Suprapubic skin (tissue), 4 donors: ENCODE data around the gene NCK2. TPM values are rescaled to one million over a fixed set of nuclear protein-coding genes. Genes with fewer than 3 reads are reported as not detected.

Source experiments
- DNase-seq, 2 donors: peaks; one replicate each; pipeline ENCODE4 v3.0.0-alpha.2; 2019; ENCODE audit warnings: low spot score in 2 of 2
- H3K27ac ChIP-seq: fragments of 200-600 bp; sonication (generic); one replicate; pipeline ENCODE4 v1.5.1; 2019
- H3K27me3 ChIP-seq: fragments of 200-600 bp; sonication (generic); one replicate; pipeline ENCODE4 v1.5.1; 2019
- H3K36me3 ChIP-seq: fragments of 200-600 bp; sonication (generic); one replicate; pipeline ENCODE4 v1.5.1; 2019
- H3K4me1 ChIP-seq: fragments of 200-600 bp; sonication (generic); one replicate; pipeline ENCODE4 v1.5.1; 2019
- H3K4me3 ChIP-seq: fragments of 200-600 bp; sonication (generic); one replicate; pipeline ENCODE4 v1.5.1; 2019; ENCODE audit warnings: mild to moderate bottlenecking
- H3K9me3 ChIP-seq: fragments of 200-600 bp; sonication (generic); one replicate; pipeline ENCODE4 v1.5.1; 2019
- CTCF ChIP-seq, 2 donors: fragments of 200-600 bp in 1 of 2; fragments of 450-650 bp in 1 of 2; sonication (generic) in 1 of 2; IDR thresholded peaks; one replicate each; pipeline ENCODE4 v1.5.1; 2016 to 2019; ENCODE audit warnings: antibody characterized with exemption in 2 of 2, mild to moderate bottlenecking in 1 of 2, moderate library complexity in 1 of 2
- EP300 ChIP-seq: sonication (generic); formaldehyde crosslinking; IDR thresholded peaks from one replicate; pipeline ENCODE4 v1.6.1; 2017; ENCODE audit warnings: antibody characterized with exemption
- POLR2A ChIP-seq, 2 donors: fragments of 450-650 bp; IDR thresholded peaks; one replicate each; pipeline ENCODE4 v1.6.1; 2017; ENCODE audit warnings: antibody characterized with exemption in 2 of 2, mild to moderate bottlenecking in 2 of 2, moderate library complexity in 2 of 2
- POLR2AphosphoS5 ChIP-seq, 3 donors: sonication (generic); formaldehyde crosslinking; IDR thresholded peaks; one replicate each; pipeline ENCODE4 v1.6.1; 2017; ENCODE audit warnings: antibody characterized with exemption in 3 of 3
- WGBS: methylation state at CpG from one replicate; pipeline ENCODE4 v1.1.5; 2018; 5-methylcytosine and 5-hydroxymethylcytosine counted together
- total RNA-seq, 4 donors: library from RNA; depleted of rRNA; stranded (reverse); fragments of >200 nt; gene quantifications; one replicate each; pipeline ENCODE4 v1.1.0, GENCODE V29; 2016

The NCK2 gene
- total RNA-seq, 4 donors from 2014 or later: 40.1 to 59.4 (median 49.2) TPM

- H3K27me3 ChIP-seq: no peaks in the 10 kb centered on the region
- 89% methylated on average over 9 of the region's 9 CpGs for WGBS
- no peak overlapping the region for H3K4me3 ChIP-seq
- H3K36me3 ChIP-seq: no peaks in the 10 kb centered on the region
- no peak overlapping the region for H3K27ac ChIP-seq
- no peak for DNase-seq
- TF ChIP-seq CTCF (IDR thresholded peaks at IDR 0.05) (no peak), POLR2A (IDR thresholded peaks at IDR 0.05) (no peak), POLR2AphosphoS5 (IDR thresholded peaks at IDR 0.05) (no peak), EP300 (no peak)
- H3K4me1 ChIP-seq: peaks cover 30% of the 10 kb centered on the region
- no peaks in the 10 kb centered on the region for H3K9me3 ChIP-seq
These were observed 79.7 kb downstream of the NCK2 start for GRCh38 chr2:105824446-105824845.

GRCh38 chr2:105827351-105828096, 82.8 kb downstream of the NCK2 start:
- DNase-seq: no peak
- no peak overlapping the region for H3K4me3 ChIP-seq
- TF ChIP-seq POLR2A (IDR thresholded peaks at IDR 0.05) (no peak), EP300 (no peak), CTCF (IDR thresholded peaks at IDR 0.05) (no peak), POLR2AphosphoS5 (IDR thresholded peaks at IDR 0.05) (no peak)
- peaks cover 2% of the 10 kb centered on the region for H3K9me3 ChIP-seq
- 59% methylated on average over 1 of the region's 1 CpG for WGBS
- no peaks in the 10 kb centered on the region for H3K27me3 ChIP-seq
- no peak overlapping the region for H3K27ac ChIP-seq
- H3K36me3 ChIP-seq: no peaks in the 10 kb centered on the region
- peaks cover 10% of the 10 kb centered on the region for H3K4me1 ChIP-seq

- Histone ChIP-seq H3K27me3 (no peaks in the 10 kb centered on the region), H3K36me3 (no peaks in the 10 kb centered on the region), H3K27ac (no peak overlapping the region), H3K4me3 (no peak overlapping the region), H3K9me3 (peaks cover 3% of the 10 kb centered on the region), H3K4me1 (peaks cover 4% of the 10 kb centered on the region)
- TF ChIP-seq POLR2AphosphoS5 (IDR thresholded peaks at IDR 0.05): no peak
- TF ChIP-seq POLR2A (IDR thresholded peaks at IDR 0.05): no peak
- TF ChIP-seq EP300: no peak
- no peak for TF ChIP-seq CTCF (IDR thresholded peaks at IDR 0.05)
- DNase-seq: no peak
These were observed 83.8 kb downstream of the NCK2 start for GRCh38 chr2:105828558-105828957.

- H3K27ac ChIP-seq: no peak overlapping the region
- no peak overlapping the region for H3K4me3 ChIP-seq
- WGBS: 85% methylated on average over 1 of the region's 1 CpG
- H3K36me3 ChIP-seq: no peaks in the 10 kb centered on the region
- H3K4me1 ChIP-seq: peaks cover 13% of the 10 kb centered on the region
- no peak for TF ChIP-seq POLR2AphosphoS5 (IDR thresholded peaks at IDR 0.05)
- no peak for TF ChIP-seq CTCF (IDR thresholded peaks at IDR 0.05)
- no peak for TF ChIP-seq POLR2A (IDR thresholded peaks at IDR 0.05)
- TF ChIP-seq EP300: no peak
- no peak for DNase-seq
- H3K27me3 ChIP-seq: no peaks in the 10 kb centered on the region
- peaks cover 14% of the 10 kb centered on the region for H3K9me3 ChIP-seq
These were observed 90.2 kb downstream of the NCK2 start for GRCh38 chr2:105834931-105835330.

- no peaks in the 10 kb centered on the region for H3K36me3 ChIP-seq
- H3K27me3 ChIP-seq: no peaks in the 10 kb centered on the region
- no peak overlapping the region for H3K27ac ChIP-seq
- H3K4me1 ChIP-seq: peaks cover 27% of the 10 kb centered on the region
- H3K9me3 ChIP-seq: peaks cover 14% of the 10 kb centered on the region
- H3K4me3 ChIP-seq: no peak overlapping the region
- TF ChIP-seq EP300: no peak
- no peak for TF ChIP-seq POLR2AphosphoS5 (IDR thresholded peaks at IDR 0.05)
- no peak for TF ChIP-seq CTCF (IDR thresholded peaks at IDR 0.05)
- no peak for TF ChIP-seq POLR2A (IDR thresholded peaks at IDR 0.05)
- 94% methylated on average over 4 of the region's 4 CpGs for WGBS
- no peak for DNase-seq
These were observed 91.6 kb downstream of the NCK2 start for GRCh38 chr2:105836341-105836740.
